GM12865 (cell line): ENCODE results near the gene EIF4G1.

Experiments used
- DNase-seq: peaks from one replicate; pipeline ENCODE4 v3.0.0; 2010; ENCODE audit warnings: low read depth
- H3K4me3 ChIP-seq: 2 replicates; pipeline ENCODE4 v1.5.1; 2011; ENCODE audit warnings: mild to moderate bottlenecking, low read depth, low read length, control low read depth
- TF ChIP-seq, protein P1 (sequence below): IDR thresholded peaks from 2 replicates; pipeline ENCODE4 v1.5.1; 2011; ENCODE audit warnings: low read length, control low read depth, low read depth, inconsistent platforms; ENCODE audit not compliant: insufficient read depth; ENCODE audit errors: missing control alignments

The EIF4G1 gene

DNA sequence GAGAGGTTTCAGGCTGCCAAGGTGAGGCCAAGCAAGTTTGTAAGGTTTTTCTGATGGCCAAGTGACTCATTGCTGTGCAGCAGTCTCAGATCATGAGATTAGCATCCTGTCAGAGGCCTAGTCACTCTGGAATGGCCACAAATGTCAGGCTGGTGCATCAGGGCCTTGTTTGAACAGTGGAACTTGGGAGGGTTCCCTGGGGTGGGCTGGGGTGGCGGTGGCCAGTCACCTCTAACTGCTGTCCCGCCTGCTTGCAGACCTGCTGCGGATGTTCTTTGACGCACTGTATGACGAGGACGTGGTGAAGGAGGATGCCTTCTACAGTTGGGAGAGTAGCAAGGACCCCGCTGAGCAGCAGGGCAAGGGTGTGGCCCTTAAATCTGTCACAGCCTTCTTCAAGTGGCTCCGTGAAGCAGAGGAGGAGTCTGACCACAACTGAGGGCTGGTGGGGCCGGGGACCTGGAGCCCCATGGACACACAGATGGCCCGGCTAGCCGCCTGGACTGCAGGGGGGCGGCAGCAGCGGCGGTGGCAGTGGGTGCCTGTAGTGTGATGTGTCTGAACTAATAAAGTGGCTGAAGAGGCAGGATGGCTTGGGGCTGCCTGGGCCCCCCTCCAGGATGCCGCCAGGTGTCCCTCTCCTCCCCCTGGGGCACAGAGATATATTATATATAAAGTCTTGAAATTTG lies 20.2 kb downstream of the EIF4G1 start:
- TF ChIP-seq, protein P1, sequence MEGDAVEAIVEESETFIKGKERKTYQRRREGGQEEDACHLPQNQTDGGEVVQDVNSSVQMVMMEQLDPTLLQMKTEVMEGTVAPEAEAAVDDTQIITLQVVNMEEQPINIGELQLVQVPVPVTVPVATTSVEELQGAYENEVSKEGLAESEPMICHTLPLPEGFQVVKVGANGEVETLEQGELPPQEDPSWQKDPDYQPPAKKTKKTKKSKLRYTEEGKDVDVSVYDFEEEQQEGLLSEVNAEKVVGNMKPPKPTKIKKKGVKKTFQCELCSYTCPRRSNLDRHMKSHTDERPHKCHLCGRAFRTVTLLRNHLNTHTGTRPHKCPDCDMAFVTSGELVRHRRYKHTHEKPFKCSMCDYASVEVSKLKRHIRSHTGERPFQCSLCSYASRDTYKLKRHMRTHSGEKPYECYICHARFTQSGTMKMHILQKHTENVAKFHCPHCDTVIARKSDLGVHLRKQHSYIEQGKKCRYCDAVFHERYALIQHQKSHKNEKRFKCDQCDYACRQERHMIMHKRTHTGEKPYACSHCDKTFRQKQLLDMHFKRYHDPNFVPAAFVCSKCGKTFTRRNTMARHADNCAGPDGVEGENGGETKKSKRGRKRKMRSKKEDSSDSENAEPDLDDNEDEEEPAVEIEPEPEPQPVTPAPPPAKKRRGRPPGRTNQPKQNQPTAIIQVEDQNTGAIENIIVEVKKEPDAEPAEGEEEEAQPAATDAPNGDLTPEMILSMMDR: no peak
- no peak overlapping the region for H3K4me3 ChIP-seq
- no peak for DNase-seq

DNA sequence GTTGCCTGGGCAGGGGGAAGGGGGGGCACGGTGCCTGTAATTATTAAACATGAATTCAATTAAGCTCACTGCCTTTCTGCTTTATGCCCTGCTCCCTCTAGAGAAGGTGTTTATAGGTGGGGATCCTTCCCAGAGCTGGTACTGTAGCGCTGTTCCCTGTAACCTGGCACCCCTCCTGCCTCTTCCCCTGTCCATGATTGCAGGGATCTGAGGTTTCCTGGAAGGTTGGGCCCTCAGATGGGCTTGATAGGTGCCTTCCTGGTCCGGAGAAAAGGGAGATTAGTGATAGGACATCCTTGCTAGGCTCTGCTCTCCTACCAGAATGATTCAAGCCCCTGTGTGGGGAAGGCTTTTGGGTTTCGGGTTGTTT lies 20.9 kb downstream of the EIF4G1 start:
- no peak overlapping the region for H3K4me3 ChIP-seq
- TF ChIP-seq, protein P1: no peak
- no peak for DNase-seq

DNA sequence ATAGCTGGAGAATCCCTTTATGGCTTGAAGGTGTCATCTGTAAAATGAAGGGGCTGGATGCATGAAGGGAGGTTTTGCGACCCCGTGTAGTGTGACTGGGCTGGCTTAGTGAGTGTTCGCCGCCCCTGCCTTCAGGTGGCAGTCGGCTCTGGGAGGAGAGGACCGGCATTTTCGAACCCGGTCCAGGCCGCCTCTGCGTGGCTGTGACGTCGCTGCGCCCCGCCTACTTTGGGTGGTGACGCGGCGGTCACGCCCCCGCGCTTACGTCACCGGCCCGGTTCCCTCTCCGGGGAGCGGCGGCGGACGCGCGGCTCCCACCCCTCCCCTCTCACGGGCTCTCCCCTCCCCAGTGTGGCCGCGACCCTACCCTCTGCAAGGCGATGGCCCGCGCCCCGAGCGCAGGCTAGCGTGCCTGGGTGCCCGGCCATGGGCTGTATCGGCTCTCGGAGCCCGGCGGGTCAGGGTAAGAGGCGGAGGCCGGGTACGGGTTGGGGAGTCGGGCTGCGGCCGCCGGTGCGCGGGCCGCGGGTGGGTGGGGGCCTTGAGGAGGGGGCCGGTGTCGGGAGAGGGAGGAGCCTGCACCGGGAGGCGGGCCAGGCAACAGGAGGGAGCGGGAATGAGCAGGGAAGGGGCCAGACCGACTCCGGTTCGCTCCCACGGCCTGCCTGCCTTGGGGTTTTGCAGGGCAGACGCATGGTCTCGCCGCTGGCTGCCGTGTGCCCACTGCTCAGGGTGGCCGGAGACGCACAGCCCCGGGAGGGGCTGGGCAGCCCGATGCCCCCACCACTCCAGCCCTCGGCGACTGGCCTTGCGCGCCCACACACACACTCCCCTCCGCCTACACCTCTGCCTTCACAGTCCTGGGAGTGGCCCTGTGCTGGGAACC lies 21.5 kb downstream of the EIF4G1 start:
- TF ChIP-seq, protein P1: no peak
- peak; percentile 82 for DNase-seq
- peak overlapping the region; percentile 53 for H3K4me3 ChIP-seq

DNA sequence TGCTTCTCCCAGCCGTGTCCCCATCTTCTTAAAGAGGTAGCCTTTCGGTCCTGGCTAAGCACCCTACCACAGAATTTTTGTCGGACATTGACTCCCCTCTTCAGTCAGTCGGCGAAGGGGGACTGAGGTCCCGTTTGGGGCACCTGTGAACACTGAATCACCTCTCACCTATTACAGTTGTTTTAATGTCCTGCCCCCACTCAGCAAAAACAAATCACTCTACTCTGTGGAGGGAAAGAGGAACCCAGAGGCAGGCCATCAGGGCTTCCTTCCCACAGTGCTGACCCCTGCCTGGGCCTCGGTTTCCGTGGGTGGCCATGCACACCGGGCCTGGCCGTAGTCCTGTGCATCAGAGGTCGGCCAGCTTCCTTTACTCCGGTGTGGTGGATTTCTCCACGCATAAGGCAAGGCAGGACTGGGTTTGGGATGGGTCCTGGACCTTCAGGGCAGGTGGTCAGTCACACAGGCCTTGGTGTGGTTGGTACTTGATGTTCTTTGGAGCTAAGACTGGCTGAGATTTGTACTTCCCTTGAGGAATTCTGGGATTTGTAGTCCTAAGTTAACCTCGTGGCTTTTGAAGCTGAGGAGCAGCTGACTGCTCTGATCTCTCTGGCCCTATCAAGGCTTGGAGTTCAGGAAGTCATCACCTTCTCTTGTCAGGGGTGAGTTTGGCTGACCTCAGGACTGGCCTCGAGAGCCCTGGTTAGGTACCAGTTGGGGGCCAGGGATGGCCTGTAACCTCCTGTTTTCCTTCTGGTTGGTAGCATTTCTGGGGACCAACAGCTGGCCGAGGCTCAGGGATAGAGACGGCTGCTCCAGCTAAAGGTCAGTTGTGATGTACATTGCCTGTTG lies 22.4 kb downstream of the EIF4G1 start:
- H3K4me3 ChIP-seq: peak overlapping the region; percentile 53
- TF ChIP-seq, protein P1: no peak
- DNase-seq: no peak

DNA sequence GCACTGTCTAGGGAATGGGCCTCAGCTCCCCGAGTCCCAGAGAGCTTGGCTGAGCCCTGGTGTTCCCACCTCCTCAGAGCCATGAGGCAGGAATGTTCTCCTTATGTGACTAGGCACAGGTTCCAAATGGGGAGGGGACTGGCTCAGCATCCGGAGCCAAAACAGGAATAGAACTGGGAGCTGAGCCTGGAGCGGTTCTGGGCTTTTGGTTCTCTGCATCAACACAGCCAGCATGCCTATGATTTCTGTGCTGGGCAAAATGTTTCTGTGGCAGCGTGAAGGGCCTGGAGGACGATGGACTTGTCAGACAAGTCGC lies 23.0 kb downstream of the EIF4G1 start, which contains the start of gene FAM131A:
FAM131A (plus strand) TSS at position 202 of the 316 bp plus-strand sequence; CDS start at position 233, 31 bp downstream.
- TF ChIP-seq, protein P1: no peak
- DNase-seq: no peak
- H3K4me3 ChIP-seq: peak within 1 kb of the TSS; percentile 53

DNA sequence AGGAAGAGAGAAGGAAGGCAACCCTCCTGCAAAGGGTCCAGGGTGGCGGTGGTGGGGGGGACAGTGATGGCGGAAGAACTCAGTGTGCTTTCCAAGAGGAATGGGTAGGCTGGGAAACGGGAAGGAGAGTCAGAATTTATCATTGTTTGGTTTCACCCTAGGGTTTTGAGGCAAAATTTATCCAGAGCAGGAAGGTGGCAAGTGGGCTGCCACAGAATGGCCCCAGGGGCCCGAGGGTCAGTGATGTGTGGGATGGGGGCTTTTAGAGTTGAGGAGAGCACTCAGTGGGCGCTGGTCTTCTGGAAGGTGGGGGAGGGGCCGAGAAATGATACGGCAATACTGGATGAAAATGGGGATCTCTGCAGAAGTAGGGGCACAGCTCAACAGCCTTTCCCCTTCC lies 23.6 kb downstream of the EIF4G1 start:
- DNase-seq: no peak
- TF ChIP-seq, protein P1: no peak
- H3K4me3 ChIP-seq: no peak overlapping the region
